GM18505 (cell line): ENCODE results near the gene SULT2B1.
"Not testable (repeated sequence)": the region's sequence is repeated elsewhere in the genome, so short reads cannot be mapped to it uniquely, and the experiment has no call there.

ENCODE experiments used
- ATAC-seq: cut with Tn5 transposase; IDR thresholded peaks from one replicate; pipeline ENCODE4 v1.9.1; 2021; ENCODE audit not compliant: unreplicated experiment
- POLR2A ChIP-seq: IDR thresholded peaks from 4 replicates; pipeline ENCODE4 v1.6.1; 2011; ENCODE audit warnings: borderline replicate concordance; ENCODE audit not compliant: insufficient read depth, insufficient read length; ENCODE audit errors: extremely low read depth

SULT2B1 gene

GRCh38 chr19:48629599-48630295 lies 77.8 kb downstream of the SULT2B1 start:
- peak; percentile 21 for TF ChIP-seq POLR2A
- ATAC-seq, result no peak

GRCh38 chr19:48630296-48631063 lies 78.5 kb downstream of the SULT2B1 start:
- no peak for ATAC-seq
- TF ChIP-seq POLR2A, result no peak

- no peak for ATAC-seq
- no peak for TF ChIP-seq POLR2A
Measured at GRCh38 chr19:48631225-48631624, 79.3 kb downstream of the SULT2B1 start.

- not testable (repeated sequence) for ATAC-seq
Measured at GRCh38 chr19:48632286-48632685, 80.3 kb downstream of the SULT2B1 start.

- no peak for TF ChIP-seq POLR2A
- no peak for ATAC-seq
Measured at GRCh38 chr19:48632692-48633147, 80.7 kb downstream of the SULT2B1 start.

GRCh38 chr19:48633148-48634035 lies 81.4 kb downstream of the SULT2B1 start:
- no peak for TF ChIP-seq POLR2A
- ATAC-seq, result no peak

GRCh38 chr19:48634036-48634342 lies 82.0 kb downstream of the SULT2B1 start:
- no peak for ATAC-seq
- TF ChIP-seq POLR2A, result no peak

GRCh38 chr19:48634424-48635262 lies 82.7 kb downstream of the SULT2B1 start:
- peak; percentile 18 for ATAC-seq

GRCh38 chr19:48635263-48635965 lies 83.4 kb downstream of the SULT2B1 start:
- ATAC-seq, result no peak
- no peak for TF ChIP-seq POLR2A

More at GRCh38 chr19:48634424-48635262, 82.7 kb downstream of the SULT2B1 start:
- peak; percentile 70 for TF ChIP-seq POLR2A

GRCh38 chr19:48635966-48636858 lies 84.2 kb downstream of the SULT2B1 start:
- ATAC-seq, result no peak
- TF ChIP-seq POLR2A, result no peak

GRCh38 chr19:48636859-48637448 lies 85.0 kb downstream of the SULT2B1 start, which contains the start of gene DBP:
DBP (minus strand) TSS chr19:48637379; CDS start chr19:48636994, 385 bp downstream.
- peak; percentile 0 for ATAC-seq
- peak; percentile 44 for TF ChIP-seq POLR2A
